GM12892 (cell line): ENCODE results near the gene PTPRH.

Source experiments
- POLR2A ChIP-seq: IDR thresholded peaks from 2 replicates; pipeline ENCODE4 v1.6.1; 2011; ENCODE audit warnings: low read depth, low read length, control low read depth
- POLR2AphosphoS5 ChIP-seq: IDR thresholded peaks from 2 replicates; pipeline ENCODE4 v1.6.1; 2011; ENCODE audit warnings: low read depth, low read length, control low read depth

GRCh38 chr19:55225415-55225958 lies 16.2 kb upstream of the PTPRH start:
- 0 out of 2 replicates have a peak, but pooled peaks have one; percentile 18 for TF ChIP-seq POLR2AphosphoS5
- TF ChIP-seq POLR2A: 0 out of 2 replicates have a peak, but pooled peaks have one; percentile 17
